HAP-1 (cell line): ENCODE data around the gene USP6NL.

ENCODE experiments used
- DNase-seq, 2 experiments: peaks; one replicate each; pipeline ENCODE4 v3.0.0-alpha.2; 2016 to 2020; ENCODE audit warnings: low spot score in 2 of 2
- H3K27me3 ChIP-seq: fragments of 250-450 bp; sonication (Bioruptor Pico); 2 replicates; pipeline ENCODE4 v1.5.1; 2020; ENCODE audit warnings: low read depth, mild to moderate bottlenecking, moderate library complexity
- H3K36me3 ChIP-seq: fragments of 250-450 bp; sonication (Bioruptor Pico); replicated peaks from 2 replicates; pipeline ENCODE4 v1.5.1; 2020; ENCODE audit warnings: mild to moderate bottlenecking
- H3K4me1 ChIP-seq: fragments of 250-450 bp; sonication (Bioruptor Pico); 2 replicates; pipeline ENCODE4 v1.5.1; 2020; ENCODE audit warnings: mild to moderate bottlenecking
- H3K4me3 ChIP-seq: fragments of 250-450 bp; sonication (Bioruptor Pico); 2 replicates; pipeline ENCODE4 v1.5.1; 2020; ENCODE audit warnings: mild to moderate bottlenecking, moderate library complexity
- H3K9me3 ChIP-seq: fragments of 250-450 bp; sonication (Bioruptor Pico); 2 replicates; pipeline ENCODE4 v1.5.1; 2020; ENCODE audit warnings: mild to moderate bottlenecking, moderate library complexity
- in situ Hi-C: fragments of 300-500 bp; cut with MboI; formaldehyde crosslinking; loops from 3 replicates; pipeline ENCODE4 v1.14.3; 2020; ENCODE audit warnings: low sequenced_read_pairs, inconsistent platforms, mixed read lengths

The USP6NL gene

DNA sequence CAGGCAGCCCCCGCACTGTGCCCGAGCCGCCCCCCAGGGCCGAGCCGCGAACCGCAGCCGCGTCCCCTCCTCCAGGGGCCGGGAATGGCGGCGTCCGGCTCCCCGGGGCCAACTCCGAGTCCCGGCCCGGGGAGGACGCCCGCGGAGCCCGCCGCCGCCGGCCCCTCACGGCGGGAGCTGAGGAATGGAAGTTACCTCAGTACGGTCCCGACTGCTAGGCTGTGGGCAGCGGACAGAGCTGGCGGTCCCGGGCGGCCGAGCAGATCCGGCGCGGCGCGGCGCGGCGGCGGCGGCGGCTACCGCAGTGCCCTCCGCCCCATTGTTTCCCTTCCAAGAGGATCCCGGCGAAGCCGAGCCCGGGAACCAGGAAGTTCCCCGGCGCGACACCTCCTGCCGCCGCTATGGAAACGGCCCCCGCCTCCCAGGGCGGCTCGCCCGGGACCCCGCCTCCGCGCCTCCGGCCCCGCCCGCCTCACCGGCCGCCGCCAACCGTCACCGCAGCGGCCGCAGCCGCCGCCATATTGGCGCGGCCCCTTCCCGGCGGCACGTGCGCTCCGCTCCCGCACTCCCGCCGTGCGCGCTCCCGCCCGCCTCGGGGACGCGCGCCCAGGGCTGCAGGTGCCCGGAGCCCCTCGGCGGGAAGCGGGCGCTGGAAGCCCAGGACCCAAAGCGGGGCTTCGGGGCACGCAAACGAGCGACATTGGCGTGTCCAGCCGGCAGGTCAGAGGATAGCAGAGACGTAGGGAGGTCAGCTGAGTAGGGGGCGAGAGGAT, at the start of gene USP6NL:
Gene USP6NL, minus strand, starts transcription at position 403 of the 773 bp plus-strand sequence. CDS start 14,016 bp downstream, outside the sequence.
- Histone ChIP-seq H3K36me3 (no peaks in the 10 kb centered on the region), H3K4me3 (peak within 1 kb of the TSS; percentile 69), H3K4me1 (peaks cover 20% of the 10 kb centered on the region), H3K9me3 (no peaks in the 10 kb centered on the region), H3K27me3 (no peaks in the 10 kb centered on the region)
- in situ Hi-C loops = no loop called here
- peak; percentile 82 to 92 for DNase-seq

GRCh38 chr10:11658801-11659368, 47.4 kb upstream of the USP6NL start:
- H3K4me1 ChIP-seq = no peaks in the 10 kb centered on the region
- in situ Hi-C loops = no loop called here
- H3K36me3 ChIP-seq = no peaks in the 10 kb centered on the region
- H3K27me3 ChIP-seq = no peaks in the 10 kb centered on the region
- no peaks in the 10 kb centered on the region for H3K9me3 ChIP-seq
- no peak overlapping the region for H3K4me3 ChIP-seq
- no peak for DNase-seq

- H3K36me3 ChIP-seq = no peaks in the 10 kb centered on the region
- in situ Hi-C loops = no loop called here
- no peaks in the 10 kb centered on the region for H3K4me1 ChIP-seq
- H3K4me3 ChIP-seq = no peak overlapping the region
- DNase-seq = no peak
- H3K9me3 ChIP-seq = no peaks in the 10 kb centered on the region
- H3K27me3 ChIP-seq = 0 out of 2 replicates have a peak, but pooled peaks cover 2% of the 10 kb centered on the region
Observed at GRCh38 chr10:11655836-11656235, 44.4 kb upstream of the USP6NL start.

- in situ Hi-C loops = no loop called here
- Histone ChIP-seq H3K36me3 (no peaks in the 10 kb centered on the region), H3K27me3 (0 out of 2 replicates have a peak, but pooled peaks cover 2% of the 10 kb centered on the region), H3K4me3 (no peak overlapping the region), H3K9me3 (no peaks in the 10 kb centered on the region), H3K4me1 (no peaks in the 10 kb centered on the region)
- DNase-seq = no peak
Observed at GRCh38 chr10:11654659-11655058, 43.2 kb upstream of the USP6NL start.

DNA sequence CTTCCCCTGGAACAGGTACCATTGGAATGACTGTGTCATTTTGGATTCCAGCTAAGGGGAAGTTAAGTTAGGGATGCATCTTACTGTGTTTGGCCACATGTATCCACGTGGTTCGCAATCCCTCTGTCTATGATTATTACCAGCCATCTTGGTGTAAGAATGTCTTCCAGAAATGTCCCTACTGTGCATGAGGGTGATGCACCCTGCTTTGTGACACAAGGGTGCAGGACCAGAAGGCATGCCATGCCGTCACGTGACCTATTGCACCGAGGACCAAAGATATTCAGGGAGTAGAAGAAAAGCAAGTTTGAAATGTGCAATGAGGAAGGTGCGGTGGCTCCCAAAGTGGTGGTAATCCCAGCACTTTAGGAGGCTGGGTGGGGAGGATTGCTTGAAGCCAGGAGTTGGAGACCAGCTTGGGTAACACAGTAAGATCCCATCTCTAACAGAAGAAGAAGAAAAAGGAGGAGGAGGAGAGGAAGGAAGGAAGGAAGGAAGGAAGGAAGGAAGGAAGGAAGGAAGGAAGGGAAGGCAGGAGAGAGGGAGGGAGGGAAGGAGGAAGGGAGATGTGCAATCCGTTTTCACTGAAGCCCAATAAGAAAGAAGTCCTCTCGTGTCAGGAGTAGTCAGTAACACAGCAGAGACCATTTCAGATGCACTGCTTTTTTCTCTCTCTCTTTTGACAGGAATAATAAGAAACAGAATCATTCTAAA, 42.5 kb upstream of the USP6NL start:
- DNase-seq = no peak
- in situ Hi-C loops = no loop called here
- Histone ChIP-seq H3K9me3 (no peaks in the 10 kb centered on the region), H3K36me3 (no peaks in the 10 kb centered on the region), H3K4me1 (no peaks in the 10 kb centered on the region), H3K27me3 (0 out of 2 replicates have a peak, but pooled peaks cover 2% of the 10 kb centered on the region), H3K4me3 (no peak overlapping the region)

GRCh38 chr10:11647676-11648075, 36.2 kb upstream of the USP6NL start:
- 0 out of 2 replicates have a peak, but pooled peaks cover 2% of the 10 kb centered on the region for H3K27me3 ChIP-seq
- no peak overlapping the region for H3K4me3 ChIP-seq
- H3K36me3 ChIP-seq = no peaks in the 10 kb centered on the region
- no peaks in the 10 kb centered on the region for H3K9me3 ChIP-seq
- in situ Hi-C loops = no loop called here
- no peaks in the 10 kb centered on the region for H3K4me1 ChIP-seq
- DNase-seq = no peak

- Histone ChIP-seq H3K9me3 (no peaks in the 10 kb centered on the region), H3K4me3 (no peak overlapping the region)
- DNase-seq = no peak
Observed at GRCh38 chr10:11646450-11646849, 35.0 kb upstream of the USP6NL start.

GRCh38 chr10:11643039-11643438, 31.6 kb upstream of the USP6NL start:
- Histone ChIP-seq H3K27me3 (no peaks in the 10 kb centered on the region; the same call in 1 of the 2 replicates), H3K4me1 (no peaks in the 10 kb centered on the region), H3K36me3 (no peaks in the 10 kb centered on the region), H3K4me3 (no peak overlapping the region), H3K9me3 (no peaks in the 10 kb centered on the region)
- no peak for DNase-seq
- in situ Hi-C loops = no loop called here

More at GRCh38 chr10:11646450-11646849, 35.0 kb upstream of the USP6NL start:
- in situ Hi-C loops = no loop called here
- Histone ChIP-seq H3K4me1 (no peaks in the 10 kb centered on the region), H3K36me3 (no peaks in the 10 kb centered on the region), H3K27me3 (no peaks in the 10 kb centered on the region)

GRCh38 chr10:11642566-11642965, 31.1 kb upstream of the USP6NL start:
- in situ Hi-C loops = no loop called here

DNA sequence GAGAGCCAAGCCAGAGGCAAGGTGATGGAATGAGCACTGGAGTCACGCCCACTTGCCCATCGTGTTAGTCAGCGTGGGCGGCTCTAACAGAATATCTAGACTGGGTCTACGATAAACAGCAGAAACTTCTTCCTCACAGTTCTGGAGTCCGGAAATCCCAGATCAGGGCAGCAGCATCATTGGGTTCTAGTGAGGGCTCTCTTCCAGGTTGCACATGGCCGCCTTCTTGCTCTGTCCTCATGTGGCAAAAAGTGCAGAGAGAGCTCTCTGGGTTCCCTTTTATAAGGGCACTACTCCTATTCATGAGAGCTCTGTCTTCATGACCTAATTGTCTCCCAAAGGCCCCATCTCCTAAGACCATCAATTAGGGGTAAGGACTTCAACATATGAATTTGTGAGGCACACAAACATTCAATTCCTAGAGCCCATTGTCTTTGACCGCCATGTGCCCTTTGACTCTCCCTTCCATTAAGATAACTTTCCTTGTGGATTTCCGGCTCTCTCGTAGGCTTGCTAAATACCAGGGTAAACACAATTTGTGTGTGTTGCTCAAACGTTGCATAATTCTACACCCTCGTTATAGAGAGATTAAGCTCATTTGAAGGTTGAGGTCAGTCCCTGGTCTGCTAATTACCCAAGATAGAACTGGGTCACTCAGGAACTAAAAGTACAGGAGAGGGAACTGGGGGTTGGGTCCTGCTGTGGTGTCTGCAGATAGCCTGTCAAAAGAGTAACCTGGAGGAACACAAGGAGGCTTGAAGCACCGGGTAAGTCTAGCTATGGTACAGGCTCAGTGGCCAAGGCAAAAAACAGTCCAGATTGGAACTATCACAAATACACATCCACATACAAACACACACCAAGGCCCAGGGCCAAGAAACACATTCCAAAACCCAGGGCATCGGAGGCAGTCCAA, 28.7 kb upstream of the USP6NL start:
- H3K4me3 ChIP-seq = no peak overlapping the region
- DNase-seq = no peak
- no peaks in the 10 kb centered on the region for H3K4me1 ChIP-seq
- H3K36me3 ChIP-seq = no peaks in the 10 kb centered on the region
- no peaks in the 10 kb centered on the region for H3K9me3 ChIP-seq
- no peaks in the 10 kb centered on the region; the same call in 1 of the 2 replicates for H3K27me3 ChIP-seq
- in situ Hi-C loops = no loop called here

More at GRCh38 chr10:11642566-11642965, 31.1 kb upstream of the USP6NL start:
- Histone ChIP-seq H3K9me3 (no peaks in the 10 kb centered on the region), H3K27me3 (no peaks in the 10 kb centered on the region; the same call in 1 of the 2 replicates), H3K4me3 (no peak overlapping the region), H3K36me3 (no peaks in the 10 kb centered on the region), H3K4me1 (no peaks in the 10 kb centered on the region)
- no peak for DNase-seq

DNA sequence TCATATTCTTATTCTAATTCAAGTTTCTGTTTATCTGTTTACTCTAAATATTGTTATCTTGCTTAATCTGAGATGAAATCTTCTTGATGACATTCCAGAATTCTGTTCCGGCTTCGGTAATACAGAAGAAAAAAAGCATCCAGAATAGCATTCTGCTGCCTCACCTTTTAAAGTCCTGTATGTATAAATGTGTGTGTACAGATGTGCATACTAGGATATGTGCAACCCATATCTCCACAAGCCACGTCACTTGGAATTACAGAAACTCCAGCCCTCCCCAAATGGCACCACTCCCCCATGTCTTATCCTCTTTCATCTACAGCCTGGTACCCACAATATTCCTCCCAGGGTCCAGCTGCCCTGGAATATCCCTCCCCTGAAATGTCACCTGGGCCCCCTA, 27.9 kb upstream of the USP6NL start:
- H3K9me3 ChIP-seq = no peaks in the 10 kb centered on the region
- in situ Hi-C loops = no loop called here
- no peaks in the 10 kb centered on the region for H3K4me1 ChIP-seq

GRCh38 chr10:11638055-11638698, 26.7 kb upstream of the USP6NL start:
- H3K4me1 ChIP-seq = no peaks in the 10 kb centered on the region
- H3K4me3 ChIP-seq = no peak overlapping the region
- H3K9me3 ChIP-seq = no peaks in the 10 kb centered on the region
- in situ Hi-C loops = no loop called here
- no peaks in the 10 kb centered on the region; the same call in 1 of the 2 replicates for H3K27me3 ChIP-seq
- H3K36me3 ChIP-seq = no peaks in the 10 kb centered on the region
- no peak for DNase-seq

More for the DNA sequence above, 27.9 kb upstream of the USP6NL start:
- Histone ChIP-seq H3K4me3 (no peak overlapping the region), H3K27me3 (no peaks in the 10 kb centered on the region; the same call in 1 of the 2 replicates), H3K36me3 (no peaks in the 10 kb centered on the region)
- no peak for DNase-seq
